Spleen (tissue), 11 donors: ENCODE data around the gene SYT17. TPM values are rescaled to one million over a fixed set of nuclear protein-coding genes. Genes with fewer than 3 reads are reported as not detected.

Source experiments
- DNase-seq: peaks from one replicate; pipeline ENCODE4 v3.0.0-alpha.2; 2020
- H3K27ac ChIP-seq, 8 donors: fragments of 200-600 bp; sonication (generic) in 7 of 8; 1 replicate in 4 of 8; 2 replicates in 4 of 8; pipeline versions ENCODE4 v1.5.0 to v1.8.0; 2016 to 2021; ENCODE audit warnings: inconsistent platforms in 4 of 8, mild to moderate bottlenecking in 4 of 8, moderate library complexity in 1 of 8
- H3K27me3 ChIP-seq, 7 donors: fragments of 200-600 bp; sonication (generic) in 6 of 7; replicated peaks in 1 of 7; 1 replicate in 4 of 7; 2 replicates in 3 of 7; pipeline versions ENCODE4 v1.5.0 to v1.8.0; 2016 to 2021; ENCODE audit warnings: inconsistent platforms in 3 of 7, mild to moderate bottlenecking in 1 of 7
- H3K36me3 ChIP-seq, 6 donors: fragments of 200-600 bp; sonication (generic) in 5 of 6; 1 replicate in 4 of 6; 2 replicates in 2 of 6; pipeline versions ENCODE4 v1.5.0 to v1.8.0; 2016 to 2021; ENCODE audit warnings: inconsistent platforms in 2 of 6
- H3K4me1 ChIP-seq, 6 donors: fragments of 200-600 bp; sonication (generic) in 5 of 6; 1 replicate in 3 of 6; 2 replicates in 3 of 6; pipeline versions ENCODE4 v1.5.0 to v1.8.0; 2016 to 2021; ENCODE audit warnings: inconsistent platforms in 3 of 6
- H3K4me3 ChIP-seq, 8 donors: fragments of 200-600 bp; sonication (generic) in 7 of 8; 1 replicate in 4 of 8; 2 replicates in 4 of 8; pipeline versions ENCODE4 v1.5.0 to v1.8.0; 2016 to 2021; ENCODE audit warnings: inconsistent platforms in 4 of 8, mild to moderate bottlenecking in 4 of 8, moderate library complexity in 2 of 8
- H3K9me3 ChIP-seq, 8 donors: fragments of 200-600 bp; sonication (generic) in 7 of 8; 1 replicate in 4 of 8; 2 replicates in 4 of 8; pipeline versions ENCODE4 v1.5.0 to v1.8.0; 2016 to 2021; ENCODE audit warnings: inconsistent platforms in 4 of 8
- POLR2A ChIP-seq, 3 donors: fragments of 450-650 bp; IDR thresholded peaks; one replicate each; pipeline ENCODE4 v1.5.1; 2017; ENCODE audit warnings: antibody characterized with exemption in 3 of 3, mild to moderate bottlenecking in 1 of 3
- POLR2AphosphoS5 ChIP-seq, 3 donors: sonication (generic); formaldehyde crosslinking; IDR thresholded peaks; one replicate each; pipeline ENCODE4 v1.5.1; 2017; ENCODE audit warnings: antibody characterized with exemption in 3 of 3
- WGBS, 5 donors: extraction: QIAGEN DNeasy Blood & Tissue Kit in 3 of 5; methylation state at CpG; one replicate each; pipeline versions ENCODE4 v1.1.5 to v1.1.7; 2013 to 2018; 5-methylcytosine and 5-hydroxymethylcytosine counted together
- intact Hi-C: fragments of 100-400 bp; cut with DNase I; formaldehyde crosslinking; loops from one replicate; pipeline ENCODE4 v1.15.0; 2023; ENCODE audit warnings: low total_unique reads
- polyA plus RNA-seq, 3 donors: library from polyadenylated mRNA; stranded (reverse); fragments of 200-250 nt; gene quantifications; one replicate each; pipeline ENCODE4 v1.2.1, GENCODE V29; 2013
- total RNA-seq, 7 donors: library from RNA; depleted of rRNA in 3 of 7; stranded (reverse); fragments of >200 nt in 3 of 7; fragmentation: NEBNext Ultra II Directional in 4 of 7; extraction: Animal tissue kit (Norgen Biotek cat#: 25700) in 4 of 7; gene quantifications; one replicate each; pipeline versions ENCODE4 v1.1.0 to v1.2.1, GENCODE V29; 2016 to 2021
- TF ChIP-seq, protein P1 (sequence below), 11 experiments: fragments of 200-600 bp in 7 of 11; fragments of 450-650 bp in 4 of 11; sonication (generic) in 4 of 11; IDR thresholded peaks in 8 of 11; conservative IDR thresholded peaks in 3 of 11; 1 replicate in 7 of 11; 2 replicates in 4 of 11; pipeline versions ENCODE4 v1.4.0 to v1.8.0; 2016 to 2021; ENCODE audit warnings: antibody characterized with exemption in 11 of 11, inconsistent platforms in 4 of 11, mild to moderate bottlenecking in 1 of 11
- donor health status: healthy with polysubstance abuse.
- donor health status: DM: no; HTN: no; CAD: no; lungs with moderate emphysema.
- donor health status: DM: no; HTN: no; CAD: no.
- donor health status: Bipolar disorder and iron deficiency.
- donor health status: healthy.
- donor health status: DM: no; HTN: no; CAD: no.
- donor health status: DM: yes; HTN: yes; CAD: no.

Gene SYT17
- total and polyA plus RNA-seq, 10 donors: 1.2 to 3.7 (median 2.0) TPM

DNA sequence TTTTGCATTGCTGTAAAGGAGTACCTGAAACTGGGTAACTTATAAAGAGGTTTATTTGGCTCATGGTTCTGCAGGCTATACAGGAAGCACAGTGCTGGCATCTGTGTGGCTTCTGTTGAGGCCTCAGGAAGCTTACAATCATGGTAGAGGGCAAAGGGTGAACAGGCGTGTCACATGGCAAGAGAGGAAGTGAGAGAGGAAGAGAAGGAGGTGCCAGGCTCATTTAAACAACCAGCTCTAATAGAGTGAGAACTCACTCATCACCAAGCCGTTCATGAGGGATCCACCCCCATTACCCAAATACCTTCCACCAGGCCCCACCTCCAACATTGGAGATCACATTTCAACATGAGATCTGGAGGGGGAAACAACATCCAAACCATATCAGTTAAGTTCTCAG is 101.1 kb downstream of the SYT17 start:
- Histone ChIP-seq H3K27ac (no peak overlapping the region), H3K4me1 (no peaks in the 10 kb centered on the region), H3K36me3 (peaks cover 0 to 7% (median 0%) of the 10 kb centered on the region in 6 donors), H3K9me3 (peaks cover 0 to 42% (median 23%) of the 10 kb centered on the region in 8 donors), H3K27me3 (no peaks in the 10 kb centered on the region), H3K4me3 (no peak overlapping the region)
- 46 to 66% (median 55%) methylated on average over 2 of the region's 2 CpGs for WGBS, 5 donors
- TF ChIP-seq, protein P1, sequence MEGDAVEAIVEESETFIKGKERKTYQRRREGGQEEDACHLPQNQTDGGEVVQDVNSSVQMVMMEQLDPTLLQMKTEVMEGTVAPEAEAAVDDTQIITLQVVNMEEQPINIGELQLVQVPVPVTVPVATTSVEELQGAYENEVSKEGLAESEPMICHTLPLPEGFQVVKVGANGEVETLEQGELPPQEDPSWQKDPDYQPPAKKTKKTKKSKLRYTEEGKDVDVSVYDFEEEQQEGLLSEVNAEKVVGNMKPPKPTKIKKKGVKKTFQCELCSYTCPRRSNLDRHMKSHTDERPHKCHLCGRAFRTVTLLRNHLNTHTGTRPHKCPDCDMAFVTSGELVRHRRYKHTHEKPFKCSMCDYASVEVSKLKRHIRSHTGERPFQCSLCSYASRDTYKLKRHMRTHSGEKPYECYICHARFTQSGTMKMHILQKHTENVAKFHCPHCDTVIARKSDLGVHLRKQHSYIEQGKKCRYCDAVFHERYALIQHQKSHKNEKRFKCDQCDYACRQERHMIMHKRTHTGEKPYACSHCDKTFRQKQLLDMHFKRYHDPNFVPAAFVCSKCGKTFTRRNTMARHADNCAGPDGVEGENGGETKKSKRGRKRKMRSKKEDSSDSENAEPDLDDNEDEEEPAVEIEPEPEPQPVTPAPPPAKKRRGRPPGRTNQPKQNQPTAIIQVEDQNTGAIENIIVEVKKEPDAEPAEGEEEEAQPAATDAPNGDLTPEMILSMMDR (IDR thresholded peaks at IDR 0.05 in 8 of 11, conservative IDR thresholded peaks at IDR 0.05 in 3 of 11): no peak
- no peak for TF ChIP-seq POLR2A (IDR thresholded peaks at IDR 0.05)
- no peak for TF ChIP-seq POLR2AphosphoS5 (IDR thresholded peaks at IDR 0.05)
- no peak for DNase-seq
- intact Hi-C loops: no loop called here

- 74 to 88% (median 79%) methylated on average over 1 of the region's 1 CpG for WGBS, 5 donors
- Histone ChIP-seq H3K9me3 (peaks cover 0 to 5% (median under 1%) of the 10 kb centered on the region in 8 donors), H3K4me1 (no peaks in the 10 kb centered on the region), H3K36me3 (no peaks in the 10 kb centered on the region), H3K4me3 (no peak overlapping the region), H3K27me3 (peaks cover 0 to 6% (median 0%) of the 10 kb centered on the region in 7 donors), H3K27ac (no peak overlapping the region)
- intact Hi-C loops: no loop called here
- TF ChIP-seq, protein P1 (IDR thresholded peaks at IDR 0.05 in 8 of 11, conservative IDR thresholded peaks at IDR 0.05 in 3 of 11): no peak
- TF ChIP-seq POLR2AphosphoS5 (IDR thresholded peaks at IDR 0.05) (no peak), POLR2A (IDR thresholded peaks at IDR 0.05) (no peak)
- DNase-seq: no peak
Measured at GRCh38 chr16:19274165-19274797, 106.2 kb downstream of the SYT17 start.

GRCh38 chr16:19278403-19278802 is 110.4 kb downstream of the SYT17 start:
- H3K4me3 ChIP-seq: no peak overlapping the region
- no peak for DNase-seq
- H3K27me3 ChIP-seq: peaks cover 0 to 6% (median 0%) of the 10 kb centered on the region in 7 donors
- no peaks in the 10 kb centered on the region for H3K4me1 ChIP-seq
- H3K27ac ChIP-seq: no peak overlapping the region
- H3K36me3 ChIP-seq: no peaks in the 10 kb centered on the region
- WGBS, 5 donors: 88 to 94% (median 90%) methylated on average over 2 of the region's 2 CpGs
- intact Hi-C loops: no loop called here
- TF ChIP-seq, protein P1 (IDR thresholded peaks at IDR 0.05 in 8 of 11, conservative IDR thresholded peaks at IDR 0.05 in 3 of 11): no peak
- no peak for TF ChIP-seq POLR2A (IDR thresholded peaks at IDR 0.05)
- TF ChIP-seq POLR2AphosphoS5 (IDR thresholded peaks at IDR 0.05): no peak
- H3K9me3 ChIP-seq: no peaks in the 10 kb centered on the region

DNA sequence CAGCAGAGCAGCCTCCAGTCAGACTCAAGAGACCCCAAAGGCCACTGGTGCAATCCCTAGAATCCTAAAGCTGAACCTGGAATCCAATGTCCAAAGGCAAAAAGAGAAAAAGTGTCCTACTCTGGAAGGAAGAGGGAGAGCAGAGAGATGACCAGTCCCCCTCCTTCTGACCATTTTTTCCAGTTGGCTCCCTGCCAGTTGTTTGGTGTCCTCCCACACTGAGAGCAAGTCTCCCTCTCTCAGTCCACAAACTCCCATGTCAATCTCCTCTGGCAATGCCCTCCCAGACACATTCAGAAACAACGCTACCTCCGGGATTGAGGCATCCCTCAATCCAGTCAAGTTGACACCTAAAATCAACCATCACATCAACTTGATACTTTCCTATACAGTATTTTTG is 113.2 kb downstream of the SYT17 start:
- H3K4me1 ChIP-seq: no peaks in the 10 kb centered on the region
- TF ChIP-seq POLR2AphosphoS5 (IDR thresholded peaks at IDR 0.05): no peak
- TF ChIP-seq POLR2A (IDR thresholded peaks at IDR 0.05): no peak
- TF ChIP-seq, protein P1 (IDR thresholded peaks at IDR 0.05 in 8 of 11, conservative IDR thresholded peaks at IDR 0.05 in 3 of 11): no peak
- H3K27ac ChIP-seq: no peak overlapping the region
- no peaks in the 10 kb centered on the region for H3K9me3 ChIP-seq
- no peak for DNase-seq
- intact Hi-C loops: no loop called here
- no peak overlapping the region for H3K4me3 ChIP-seq
- WGBS, 5 donors: 63 to 88% (median 86%) methylated on average over 2 of the region's 2 CpGs
- H3K36me3 ChIP-seq: no peaks in the 10 kb centered on the region
- H3K27me3 ChIP-seq: no peaks in the 10 kb centered on the region
